Measurements from ENCODE around the gene TOP1. TPM values are rescaled to one million over a fixed set of nuclear protein-coding genes. Genes with fewer than 3 reads are reported as not detected.

The TOP1 gene
- total RNA-seq, 2 donors from 2014 or later, result 78.8 to 82.5 TPM

GRCh38 chr20:41044409-41045062 lies 15.9 kb downstream of the TOP1 start:
- no peak overlapping the region for H3K4me3 Mint-ChIP-seq
- H3K36me3 Mint-ChIP-seq (ENCODE audit: low read depth), result peaks cover 10% of the 10 kb centered on the region
- 92 to 95% methylated on average over 6 to 9 of the region's 9 CpGs for WGBS, 2 experiments (ENCODE audit: insufficient coverage in 1 of 2, insufficient read length in 1 of 2)
- H3K4me1 Mint-ChIP-seq, result peaks cover 36% of the 10 kb centered on the region
- H3K27ac ChIP-seq (ENCODE audit: low read depth, low read length), result no peak overlapping the region
- H3K4me3 ChIP-seq (ENCODE audit: low read length), result no peak overlapping the region
- H3K9me3 Mint-ChIP-seq, result no peaks in the 10 kb centered on the region
- no peak for TF ChIP-seq CTCF (conservative IDR thresholded peaks at IDR 0.05)
- H3K27me3 Mint-ChIP-seq (ENCODE audit: insufficient read depth), result no peaks in the 10 kb centered on the region
- H3K9me3 ChIP-seq (ENCODE audit: control insufficient read depth, low read length), result no peaks in the 10 kb centered on the region
- DNase-seq, result no peak
- no peak overlapping the region for H3K27ac Mint-ChIP-seq
- H3K27me3 ChIP-seq (ENCODE audit: control insufficient read depth, insufficient read depth, low read length, poor library complexity, severe bottlenecking), result no peaks in the 10 kb centered on the region
- H3K9ac ChIP-seq (ENCODE audit: extremely low read depth, low read length, poor library complexity, severe bottlenecking), result no peak overlapping the region
- H3K36me3 ChIP-seq (ENCODE audit: control insufficient read depth, insufficient read depth, low read length), result peaks cover 24% of the 10 kb centered on the region
- H3K4me1 ChIP-seq (ENCODE audit: control insufficient read depth, insufficient read depth, low read length), result peaks cover 4% of the 10 kb centered on the region

- Mint-ChIP-seq H3K9me3 (no peaks in the 10 kb centered on the region), H3K4me3 (no peak overlapping the region), H3K27me3 (ENCODE audit: insufficient read depth) (no peaks in the 10 kb centered on the region), H3K4me1 (peaks cover 46% of the 10 kb centered on the region), H3K27ac (no peak overlapping the region), H3K36me3 (ENCODE audit: low read depth) (peaks cover 5% of the 10 kb centered on the region)
- 82 to 91% methylated on average over 2 of the region's 2 CpGs for WGBS, 2 experiments (ENCODE audit: insufficient coverage in 1 of 2, insufficient read length in 1 of 2)
- Histone ChIP-seq H3K9ac (ENCODE audit: extremely low read depth, low read length, poor library complexity, severe bottlenecking) (no peak overlapping the region), H3K4me1 (ENCODE audit: control insufficient read depth, insufficient read depth, low read length) (peaks cover 4% of the 10 kb centered on the region), H3K27ac (ENCODE audit: low read depth, low read length) (no peak overlapping the region), H3K36me3 (ENCODE audit: control insufficient read depth, insufficient read depth, low read length) (peaks cover 17% of the 10 kb centered on the region), H3K27me3 (ENCODE audit: control insufficient read depth, insufficient read depth, low read length, poor library complexity, severe bottlenecking) (no peaks in the 10 kb centered on the region), H3K9me3 (ENCODE audit: control insufficient read depth, low read length) (no peaks in the 10 kb centered on the region), H3K4me3 (ENCODE audit: low read length) (no peak overlapping the region)
- no peak for TF ChIP-seq CTCF (conservative IDR thresholded peaks at IDR 0.05)
- no peak for DNase-seq
Measured at GRCh38 chr20:41045671-41046070, 17.0 kb downstream of the TOP1 start.

GRCh38 chr20:41046716-41047115 lies 18.1 kb downstream of the TOP1 start:
- no peak overlapping the region for H3K4me3 ChIP-seq (ENCODE audit: low read length)
- no peak overlapping the region for H3K27ac Mint-ChIP-seq
- no peaks in the 10 kb centered on the region for H3K27me3 Mint-ChIP-seq (ENCODE audit: insufficient read depth)
- no peak for TF ChIP-seq CTCF (conservative IDR thresholded peaks at IDR 0.05)
- no peaks in the 10 kb centered on the region for H3K9me3 ChIP-seq (ENCODE audit: control insufficient read depth, low read length)
- H3K4me1 Mint-ChIP-seq, result peaks cover 56% of the 10 kb centered on the region
- no peaks in the 10 kb centered on the region for H3K9me3 Mint-ChIP-seq
- DNase-seq, result no peak
- H3K36me3 ChIP-seq (ENCODE audit: control insufficient read depth, insufficient read depth, low read length), result peaks cover 17% of the 10 kb centered on the region
- H3K9ac ChIP-seq (ENCODE audit: extremely low read depth, low read length, poor library complexity, severe bottlenecking), result no peak overlapping the region
- H3K4me3 Mint-ChIP-seq, result no peak overlapping the region
- WGBS, 2 experiments (ENCODE audit: insufficient coverage in 1 of 2, insufficient read length in 1 of 2), result 87 to 91% methylated on average over 2 of the region's 2 CpGs
- H3K4me1 ChIP-seq (ENCODE audit: control insufficient read depth, insufficient read depth, low read length), result peaks cover 7% of the 10 kb centered on the region
- peaks cover 5% of the 10 kb centered on the region for H3K36me3 Mint-ChIP-seq (ENCODE audit: low read depth)
- H3K27ac ChIP-seq (ENCODE audit: low read depth, low read length), result no peak overlapping the region
- no peaks in the 10 kb centered on the region for H3K27me3 ChIP-seq (ENCODE audit: control insufficient read depth, insufficient read depth, low read length, poor library complexity, severe bottlenecking)
